GM12892 (cell line): ENCODE results near the gene PRKN.

ENCODE experiments used
- DNase-seq: peaks from one replicate; pipeline ENCODE4 v3.0.0; 2011; ENCODE audit not compliant: insufficient read length
- FAIRE-seq: peaks from 2 replicates; lab custom pipeline; 2011; peaks lifted over from hg19 to GRCh38; lab: Jason Lieb, UNC
- POLR2A ChIP-seq: IDR thresholded peaks from 2 replicates; pipeline ENCODE4 v1.6.1; 2011; ENCODE audit warnings: low read depth, low read length, control low read depth
- POLR2AphosphoS5 ChIP-seq: IDR thresholded peaks from 2 replicates; pipeline ENCODE4 v1.6.1; 2011; ENCODE audit warnings: low read depth, low read length, control low read depth
- TAF1 ChIP-seq: IDR thresholded peaks from 2 replicates; pipeline ENCODE4 v1.6.1; 2011; ENCODE audit warnings: low read depth, mild to moderate bottlenecking, control low read depth, low read length, borderline replicate concordance

PRKN gene

GRCh38 chr6:162019349-162019748, 708.2 kb downstream of the PRKN start:
- no peak for TF ChIP-seq TAF1
- no peak for FAIRE-seq
- no peak for DNase-seq

- no peak for FAIRE-seq
- no peak for DNase-seq
- TF ChIP-seq TAF1 (no peak), POLR2A (no peak), POLR2AphosphoS5 (no peak)
Observed at GRCh38 chr6:162017536-162017935, 710.0 kb downstream of the PRKN start.

- no peak for TF ChIP-seq POLR2A
- TF ChIP-seq TAF1: no peak
- TF ChIP-seq POLR2AphosphoS5: no peak
- no peak for DNase-seq
- no peak for FAIRE-seq
Observed at GRCh38 chr6:162014069-162014811, 713.3 kb downstream of the PRKN start.

- no peak for FAIRE-seq
- TF ChIP-seq POLR2A: no peak
- DNase-seq: no peak
Observed at GRCh38 chr6:162005372-162005771, 722.2 kb downstream of the PRKN start.

- TF ChIP-seq POLR2A (no peak), POLR2AphosphoS5 (no peak), TAF1 (no peak)
- FAIRE-seq: no peak
Observed at GRCh38 chr6:161996783-161997182, 730.8 kb downstream of the PRKN start.

GRCh38 chr6:161985876-161986423, 741.6 kb downstream of the PRKN start:
- FAIRE-seq (no peak), DNase-seq (no peak)
- no peak for TF ChIP-seq POLR2AphosphoS5
- no peak for TF ChIP-seq POLR2A
- TF ChIP-seq TAF1: no peak

More at GRCh38 chr6:161996783-161997182, 730.8 kb downstream of the PRKN start:
- no peak for DNase-seq

GRCh38 chr6:161984713-161985112, 742.9 kb downstream of the PRKN start:
- no peak for TF ChIP-seq TAF1
- no peak for TF ChIP-seq POLR2AphosphoS5
- no peak for TF ChIP-seq POLR2A
- FAIRE-seq (no peak), DNase-seq (no peak)

GRCh38 chr6:161976553-161976952, 751.0 kb downstream of the PRKN start:
- FAIRE-seq (no peak), DNase-seq (no peak)
- TF ChIP-seq TAF1 (no peak), POLR2A (no peak), POLR2AphosphoS5 (no peak)

- DNase-seq (no peak), FAIRE-seq (no peak)
- TF ChIP-seq POLR2AphosphoS5 (no peak), TAF1 (no peak), POLR2A (no peak)
Observed at GRCh38 chr6:161973064-161973463, 754.5 kb downstream of the PRKN start.

GRCh38 chr6:161971043-161971442, 756.5 kb downstream of the PRKN start:
- no peak for FAIRE-seq
- DNase-seq: no peak
- no peak for TF ChIP-seq POLR2AphosphoS5

- no peak for DNase-seq
- FAIRE-seq: no peak
- TF ChIP-seq TAF1 (no peak), POLR2A (no peak), POLR2AphosphoS5 (no peak)
Observed at GRCh38 chr6:161963634-161964234, 763.8 kb downstream of the PRKN start.

GRCh38 chr6:161963181-161963580, 764.4 kb downstream of the PRKN start:
- FAIRE-seq (no peak), DNase-seq (no peak)
- TF ChIP-seq POLR2A: no peak
- no peak for TF ChIP-seq POLR2AphosphoS5
- no peak for TF ChIP-seq TAF1
